ENCODE data around the gene GEMIN5.

GEMIN5 gene

DNA sequence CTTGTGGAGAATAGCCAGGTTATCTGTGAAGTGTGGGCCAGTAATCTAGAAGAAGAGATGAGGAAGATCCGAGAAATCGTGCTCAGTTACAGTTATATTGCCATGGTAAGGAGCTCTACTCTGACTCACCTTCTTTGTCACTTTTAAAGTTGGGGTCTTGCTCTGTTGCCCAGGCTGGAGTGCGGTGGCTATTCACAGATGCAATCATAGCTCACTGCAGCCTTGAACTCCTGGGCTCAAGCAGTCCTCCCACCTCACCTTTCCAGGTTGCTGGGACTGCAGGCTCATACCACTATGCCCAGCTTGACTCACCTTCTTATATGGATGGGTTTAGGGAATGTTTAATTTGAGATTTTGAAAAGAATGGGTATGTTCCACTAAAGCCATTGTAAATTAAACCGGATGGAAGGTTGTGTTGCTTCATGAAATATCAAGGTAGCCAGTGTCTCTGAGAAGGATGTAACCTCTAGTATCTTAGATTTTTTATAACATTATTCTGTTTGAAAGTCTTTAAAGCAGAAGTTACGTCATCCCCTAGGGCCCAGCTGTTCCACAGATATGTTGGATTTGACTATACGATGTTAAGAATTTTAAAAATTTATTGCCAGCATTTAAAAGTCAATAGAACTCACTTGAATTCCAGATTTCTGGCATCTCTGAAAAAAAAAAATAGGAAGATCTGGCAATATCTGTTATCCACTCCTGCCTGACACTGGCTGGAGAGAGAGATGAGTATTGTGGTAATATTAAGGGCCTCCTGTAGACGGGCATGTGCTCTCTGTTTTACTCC lies 74.5 kb downstream of the GEMIN5 start:
- Histone ChIP-seq H3K36me3 (ENCODE audit: control insufficient read depth, insufficient read depth, low read length) (peaks cover 3% of the 10 kb centered on the region), H2AFZ (no peak overlapping the region), H3K4me2 (ENCODE audit: low read length) (no peak overlapping the region), H3K4me1 (peaks cover 10% of the 10 kb centered on the region), H3K9ac (no peak overlapping the region), H3K79me2 (peaks cover 34% of the 10 kb centered on the region), H3K27ac (no peak overlapping the region), H3K9me3 (ENCODE audit: control insufficient read depth, low read length) (no peaks in the 10 kb centered on the region), H3K27me3 (ENCODE audit: control insufficient read depth, insufficient read depth, low read length) (no peaks in the 10 kb centered on the region), H3K4me3 (ENCODE audit: low read depth, low read length) (no peak overlapping the region)
- TF ChIP-seq, protein P1, sequence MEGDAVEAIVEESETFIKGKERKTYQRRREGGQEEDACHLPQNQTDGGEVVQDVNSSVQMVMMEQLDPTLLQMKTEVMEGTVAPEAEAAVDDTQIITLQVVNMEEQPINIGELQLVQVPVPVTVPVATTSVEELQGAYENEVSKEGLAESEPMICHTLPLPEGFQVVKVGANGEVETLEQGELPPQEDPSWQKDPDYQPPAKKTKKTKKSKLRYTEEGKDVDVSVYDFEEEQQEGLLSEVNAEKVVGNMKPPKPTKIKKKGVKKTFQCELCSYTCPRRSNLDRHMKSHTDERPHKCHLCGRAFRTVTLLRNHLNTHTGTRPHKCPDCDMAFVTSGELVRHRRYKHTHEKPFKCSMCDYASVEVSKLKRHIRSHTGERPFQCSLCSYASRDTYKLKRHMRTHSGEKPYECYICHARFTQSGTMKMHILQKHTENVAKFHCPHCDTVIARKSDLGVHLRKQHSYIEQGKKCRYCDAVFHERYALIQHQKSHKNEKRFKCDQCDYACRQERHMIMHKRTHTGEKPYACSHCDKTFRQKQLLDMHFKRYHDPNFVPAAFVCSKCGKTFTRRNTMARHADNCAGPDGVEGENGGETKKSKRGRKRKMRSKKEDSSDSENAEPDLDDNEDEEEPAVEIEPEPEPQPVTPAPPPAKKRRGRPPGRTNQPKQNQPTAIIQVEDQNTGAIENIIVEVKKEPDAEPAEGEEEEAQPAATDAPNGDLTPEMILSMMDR (IDR thresholded peaks at IDR 0.05): no peak

DNA sequence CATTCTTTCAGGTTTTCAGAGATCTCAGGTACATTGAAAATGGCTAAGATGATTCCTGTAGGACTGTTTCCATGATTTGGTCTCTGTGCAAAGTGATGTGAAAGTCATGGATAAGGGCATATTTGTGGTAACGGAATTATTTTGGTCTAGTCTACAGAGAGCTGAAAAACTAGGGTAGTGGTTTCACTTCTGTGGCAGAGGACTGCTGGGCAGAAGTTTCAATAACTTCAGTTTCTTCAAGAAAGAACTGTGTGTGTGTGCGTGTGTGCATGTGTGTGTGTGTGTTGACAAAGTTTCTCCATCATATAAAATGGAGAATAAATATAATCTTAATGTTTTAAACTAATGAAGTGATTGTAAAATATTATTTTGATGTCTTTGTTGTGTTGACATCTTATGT lies 75.2 kb downstream of the GEMIN5 start:
- H3K27ac ChIP-seq: no peak overlapping the region
- peaks cover 10% of the 10 kb centered on the region for H3K4me1 ChIP-seq
- no peaks in the 10 kb centered on the region for H3K9me3 ChIP-seq (ENCODE audit: control insufficient read depth, low read length)
- H3K27me3 ChIP-seq (ENCODE audit: control insufficient read depth, insufficient read depth, low read length): no peaks in the 10 kb centered on the region
- H3K79me2 ChIP-seq: peaks cover 34% of the 10 kb centered on the region
- H3K4me2 ChIP-seq (ENCODE audit: low read length): no peak overlapping the region
- H3K9ac ChIP-seq: no peak overlapping the region
- no peak overlapping the region for H3K4me3 ChIP-seq (ENCODE audit: low read depth, low read length)
- no peak overlapping the region for H2AFZ ChIP-seq
- H3K36me3 ChIP-seq (ENCODE audit: control insufficient read depth, insufficient read depth, low read length): peaks cover 3% of the 10 kb centered on the region
- TF ChIP-seq, protein P1 (IDR thresholded peaks at IDR 0.05): no peak

GRCh38 chr5:154861946-154862345 lies 76.1 kb downstream of the GEMIN5 start:
- peaks cover 34% of the 10 kb centered on the region for H3K79me2 ChIP-seq
- no peaks in the 10 kb centered on the region for H3K9me3 ChIP-seq (ENCODE audit: control insufficient read depth, low read length)
- H3K4me2 ChIP-seq (ENCODE audit: low read length): no peak overlapping the region
- no peak overlapping the region for H3K9ac ChIP-seq
- H3K4me1 ChIP-seq: peaks cover 10% of the 10 kb centered on the region
- peaks cover 3% of the 10 kb centered on the region for H3K36me3 ChIP-seq (ENCODE audit: control insufficient read depth, insufficient read depth, low read length)
- H3K4me3 ChIP-seq (ENCODE audit: low read depth, low read length): no peak overlapping the region
- no peak overlapping the region for H2AFZ ChIP-seq
- TF ChIP-seq, protein P1 (IDR thresholded peaks at IDR 0.05): no peak
- no peaks in the 10 kb centered on the region for H3K27me3 ChIP-seq (ENCODE audit: control insufficient read depth, insufficient read depth, low read length)
- no peak overlapping the region for H3K27ac ChIP-seq

DNA sequence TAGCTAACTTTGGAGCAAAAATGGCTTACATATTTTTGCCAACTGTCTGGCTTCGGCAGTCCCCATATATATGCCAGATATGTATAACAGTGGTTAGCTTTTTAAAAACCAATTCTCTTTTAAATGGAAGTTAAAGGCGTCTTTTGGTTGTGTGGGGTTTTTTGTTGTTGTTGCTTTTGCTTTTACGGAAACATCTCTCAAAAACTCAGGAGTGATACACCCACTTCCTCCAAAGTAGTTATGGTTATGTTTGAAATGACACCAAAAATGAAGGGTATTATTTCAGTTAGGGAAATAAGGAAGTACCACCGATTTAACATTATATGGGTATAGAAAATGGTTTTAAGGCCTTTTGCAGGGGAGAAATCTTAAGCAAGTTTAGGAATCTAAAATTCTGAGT lies 77.2 kb downstream of the GEMIN5 start:
- Histone ChIP-seq H3K79me2 (peaks cover 34% of the 10 kb centered on the region), H3K36me3 (ENCODE audit: control insufficient read depth, insufficient read depth, low read length) (peaks cover 3% of the 10 kb centered on the region), H3K4me3 (ENCODE audit: low read depth, low read length) (peak overlapping the region; percentile 24), H3K4me1 (peaks cover 10% of the 10 kb centered on the region), H3K9me3 (ENCODE audit: control insufficient read depth, low read length) (no peaks in the 10 kb centered on the region), H3K27me3 (ENCODE audit: control insufficient read depth, insufficient read depth, low read length) (no peaks in the 10 kb centered on the region), H3K4me2 (ENCODE audit: low read length) (peak overlapping the region; percentile 78), H2AFZ (no peak overlapping the region), H3K27ac (no peak overlapping the region), H3K9ac (no peak overlapping the region)
- TF ChIP-seq, protein P1 (IDR thresholded peaks at IDR 0.05): no peak

DNA sequence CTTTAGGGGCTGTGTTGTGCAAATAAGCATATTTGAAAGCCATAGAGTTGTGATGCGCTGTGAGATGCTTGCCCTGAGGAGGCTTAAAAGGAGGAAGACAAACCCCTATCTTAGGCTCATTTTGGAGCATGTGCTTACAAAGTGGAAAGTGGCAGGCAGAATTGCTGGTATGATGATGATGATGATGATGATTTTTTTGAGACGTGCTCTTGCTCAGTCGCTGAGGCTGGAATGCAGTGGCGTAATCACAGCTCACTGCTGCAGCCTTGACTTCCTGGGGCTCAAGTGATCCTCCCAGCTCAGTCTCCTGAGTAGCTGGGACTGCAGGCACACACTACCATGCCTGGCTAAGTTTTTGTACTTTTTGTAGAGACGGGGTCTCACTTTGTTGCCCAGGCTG lies 77.9 kb downstream of the GEMIN5 start:
- Histone ChIP-seq H3K27me3 (ENCODE audit: control insufficient read depth, insufficient read depth, low read length) (no peaks in the 10 kb centered on the region), H3K4me2 (ENCODE audit: low read length) (peak overlapping the region; percentile 78)
- TF ChIP-seq, protein P1 (IDR thresholded peaks at IDR 0.05): no peak

More for the DNA sequence above, 77.9 kb downstream of the GEMIN5 start:
- Histone ChIP-seq H3K36me3 (ENCODE audit: control insufficient read depth, insufficient read depth, low read length) (no peaks in the 10 kb centered on the region), H3K4me1 (peaks cover 10% of the 10 kb centered on the region), H3K9me3 (ENCODE audit: control insufficient read depth, low read length) (no peaks in the 10 kb centered on the region), H3K79me2 (peaks cover 34% of the 10 kb centered on the region), H3K4me3 (ENCODE audit: low read depth, low read length) (peak overlapping the region; percentile 92), H3K27ac (peak overlapping the region; percentile 94), H3K9ac (no peak overlapping the region), H2AFZ (no peak overlapping the region)
